OCI-LY1 (cell line): Measurements from ENCODE around the gene LRRC25.

Source experiments
- H2AFZ ChIP-seq: fragments of 200-600 bp; sonication (generic), shearing (Covaris generic); 2 replicates; pipeline ENCODE4 v1.6.0; 2014; ENCODE audit warnings: antibody characterized with exemption, mild to moderate bottlenecking, low read length
- H3F3A ChIP-seq: fragments of 200-600 bp; sonication (generic), shearing (Covaris generic); 2 replicates; pipeline ENCODE4 v1.6.0; 2014; ENCODE audit warnings: mild to moderate bottlenecking, antibody characterized with exemption, low read length, moderate library complexity; ENCODE audit not compliant: insufficient read depth
- H3K27ac ChIP-seq: fragments of 200-600 bp; sonication (generic); 2 replicates; pipeline ENCODE4 v1.5.1; 2014; ENCODE audit warnings: low read length, mixed run types, mild to moderate bottlenecking, low read depth; ENCODE audit not compliant: poor library complexity, severe bottlenecking
- H3K27me3 ChIP-seq: fragments of 200-600 bp; sonication (generic); 2 replicates; pipeline ENCODE4 v1.6.0; 2014; ENCODE audit warnings: antibody characterized with exemption, mild to moderate bottlenecking, low read length, moderate library complexity; ENCODE audit not compliant: insufficient read depth
- H3K36me3 ChIP-seq: fragments of 200-600 bp; sonication (generic); 2 replicates; pipeline ENCODE4 v1.6.1; 2014; ENCODE audit warnings: mild to moderate bottlenecking, antibody characterized with exemption, low read length, moderate library complexity, mixed read lengths; ENCODE audit not compliant: insufficient read depth
- H3K4me1 ChIP-seq: fragments of 200-600 bp; sonication (generic); 2 replicates; pipeline ENCODE4 v1.5.1; 2014; ENCODE audit warnings: mild to moderate bottlenecking, low read length, moderate library complexity; ENCODE audit not compliant: insufficient read depth, severe bottlenecking
- H3K4me2 ChIP-seq: fragments of 200-600 bp; sonication (generic), shearing (Covaris generic); 2 replicates; pipeline ENCODE4 v1.6.1; 2014; ENCODE audit warnings: low read length
- H3K4me3 ChIP-seq: fragments of 200-600 bp; sonication (generic); 2 replicates; pipeline ENCODE4 v1.5.1; 2014; ENCODE audit warnings: low read length, low read depth, mild to moderate bottlenecking, mixed read lengths; ENCODE audit not compliant: poor library complexity, severe bottlenecking
- H3K79me2 ChIP-seq: fragments of 200-600 bp; shearing (Covaris generic); 2 replicates; pipeline ENCODE4 v1.6.1; 2016; ENCODE audit warnings: mixed run types, low read length, mixed read lengths; ENCODE audit not compliant: insufficient read depth
- H3K9ac ChIP-seq: fragments of 200-600 bp; sonication (generic), shearing (Covaris generic); 2 replicates; pipeline ENCODE4 v1.6.1; 2014; ENCODE audit warnings: mild to moderate bottlenecking, low read length, mixed read lengths
- H3K9me2 ChIP-seq: fragments of 200-600 bp; sonication (generic), shearing (Covaris generic); 2 replicates; pipeline ENCODE4 v1.6.1; 2014; ENCODE audit warnings: low read depth, mild to moderate bottlenecking, low read length, mixed read lengths
- H3K9me3 ChIP-seq: fragments of 200-600 bp; shearing (Covaris generic); 2 replicates; pipeline ENCODE4 v1.6.1; 2014; ENCODE audit warnings: low read length, mixed read lengths
- H4K20me1 ChIP-seq: fragments of 200-600 bp; sonication (generic), shearing (Covaris generic); 2 replicates; pipeline ENCODE4 v1.6.0; 2016; ENCODE audit warnings: mild to moderate bottlenecking, low read length; ENCODE audit not compliant: insufficient read depth
- EZH2 ChIP-seq: fragments of 200-600 bp; sonication (generic), shearing (Covaris generic); IDR thresholded peaks from 2 replicates; pipeline ENCODE4 v1.8.0; 2017; ENCODE audit warnings: borderline replicate concordance, mixed run types, mild to moderate bottlenecking, antibody characterized with exemption, low read length, moderate library complexity, mixed read lengths
- TF ChIP-seq, protein P1 (sequence below): fragments of 200-600 bp; sonication (generic), shearing (Covaris generic); IDR thresholded peaks from 2 replicates; pipeline ENCODE4 v1.5.1; 2017; ENCODE audit warnings: mild to moderate bottlenecking, antibody characterized with exemption, low read length, moderate library complexity, mixed read lengths

LRRC25 gene

DNA sequence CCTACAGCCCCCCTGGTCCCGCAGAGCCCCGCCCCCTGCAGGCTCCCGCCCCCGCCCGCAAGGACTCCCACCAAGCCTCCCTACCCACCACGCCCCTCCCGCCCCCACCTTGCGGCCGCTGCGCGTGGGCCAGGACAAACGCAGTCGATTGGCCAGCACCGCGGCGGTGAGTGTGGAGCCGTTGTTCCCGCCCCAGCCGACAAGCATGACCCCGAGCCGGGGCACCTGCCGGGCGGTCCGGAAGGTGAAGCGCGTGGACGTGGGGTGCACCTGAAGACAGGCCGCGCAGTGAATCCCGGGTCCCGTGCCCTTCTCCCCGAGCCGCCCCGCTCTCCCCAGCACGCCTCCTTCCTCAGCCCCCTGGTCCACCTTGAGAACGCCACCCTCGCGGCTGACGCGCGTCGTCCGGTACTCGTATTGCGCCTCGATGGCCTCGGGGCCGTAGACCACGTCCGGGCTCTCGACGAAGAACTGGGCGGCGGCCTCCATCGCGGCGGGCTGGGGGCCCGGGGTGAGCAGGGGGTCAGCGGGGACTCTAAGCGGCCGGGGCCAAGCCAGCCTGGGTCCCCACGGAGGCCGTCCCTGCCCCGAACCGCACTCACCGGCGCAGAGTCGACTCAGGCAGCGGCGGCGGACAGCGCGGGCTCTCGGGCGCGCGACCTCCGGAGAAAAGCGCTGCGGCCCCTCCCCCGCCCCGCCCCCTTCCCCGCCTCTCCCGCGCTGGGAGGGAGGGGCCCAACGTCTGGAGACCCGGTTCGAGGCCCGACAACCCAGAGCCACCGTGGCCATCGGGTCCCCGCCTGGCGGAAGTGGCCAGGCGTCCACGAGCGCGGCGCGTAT, 40.3 kb upstream of the LRRC25 start, which contains the start of gene ISYNA1:
Gene ISYNA1, minus strand, starts transcription at position 643 of the 840 bp plus-strand sequence. Its CDS starts 154 bp downstream, at position 489.
- Histone ChIP-seq H4K20me1 (no peaks in the 10 kb centered on the region), H3K9me2 (no peaks in the 10 kb centered on the region), H3K27me3 (no peaks in the 10 kb centered on the region), H3K4me2 (peak within 1 kb of the TSS; percentile 62), H3K9me3 (no peaks in the 10 kb centered on the region), H3K79me2 (no peaks in the 10 kb centered on the region), H3K9ac (peak within 1 kb of the TSS; percentile 64), H3K4me3 (peak within 1 kb of the TSS; percentile 56), H3K36me3 (no peaks in the 10 kb centered on the region; the same call in 1 of the 2 replicates), H3F3A (0 out of 2 replicates have a peak, but pooled peaks cover 2% of the 10 kb centered on the region), H3K4me1 (peaks cover 26% of the 10 kb centered on the region), H2AFZ (no peak within 1 kb of the TSS), H3K27ac (peak within 1 kb of the TSS; percentile 33)
- TF ChIP-seq EZH2 = no peak
- TF ChIP-seq, protein P1, sequence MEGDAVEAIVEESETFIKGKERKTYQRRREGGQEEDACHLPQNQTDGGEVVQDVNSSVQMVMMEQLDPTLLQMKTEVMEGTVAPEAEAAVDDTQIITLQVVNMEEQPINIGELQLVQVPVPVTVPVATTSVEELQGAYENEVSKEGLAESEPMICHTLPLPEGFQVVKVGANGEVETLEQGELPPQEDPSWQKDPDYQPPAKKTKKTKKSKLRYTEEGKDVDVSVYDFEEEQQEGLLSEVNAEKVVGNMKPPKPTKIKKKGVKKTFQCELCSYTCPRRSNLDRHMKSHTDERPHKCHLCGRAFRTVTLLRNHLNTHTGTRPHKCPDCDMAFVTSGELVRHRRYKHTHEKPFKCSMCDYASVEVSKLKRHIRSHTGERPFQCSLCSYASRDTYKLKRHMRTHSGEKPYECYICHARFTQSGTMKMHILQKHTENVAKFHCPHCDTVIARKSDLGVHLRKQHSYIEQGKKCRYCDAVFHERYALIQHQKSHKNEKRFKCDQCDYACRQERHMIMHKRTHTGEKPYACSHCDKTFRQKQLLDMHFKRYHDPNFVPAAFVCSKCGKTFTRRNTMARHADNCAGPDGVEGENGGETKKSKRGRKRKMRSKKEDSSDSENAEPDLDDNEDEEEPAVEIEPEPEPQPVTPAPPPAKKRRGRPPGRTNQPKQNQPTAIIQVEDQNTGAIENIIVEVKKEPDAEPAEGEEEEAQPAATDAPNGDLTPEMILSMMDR = no peak

DNA sequence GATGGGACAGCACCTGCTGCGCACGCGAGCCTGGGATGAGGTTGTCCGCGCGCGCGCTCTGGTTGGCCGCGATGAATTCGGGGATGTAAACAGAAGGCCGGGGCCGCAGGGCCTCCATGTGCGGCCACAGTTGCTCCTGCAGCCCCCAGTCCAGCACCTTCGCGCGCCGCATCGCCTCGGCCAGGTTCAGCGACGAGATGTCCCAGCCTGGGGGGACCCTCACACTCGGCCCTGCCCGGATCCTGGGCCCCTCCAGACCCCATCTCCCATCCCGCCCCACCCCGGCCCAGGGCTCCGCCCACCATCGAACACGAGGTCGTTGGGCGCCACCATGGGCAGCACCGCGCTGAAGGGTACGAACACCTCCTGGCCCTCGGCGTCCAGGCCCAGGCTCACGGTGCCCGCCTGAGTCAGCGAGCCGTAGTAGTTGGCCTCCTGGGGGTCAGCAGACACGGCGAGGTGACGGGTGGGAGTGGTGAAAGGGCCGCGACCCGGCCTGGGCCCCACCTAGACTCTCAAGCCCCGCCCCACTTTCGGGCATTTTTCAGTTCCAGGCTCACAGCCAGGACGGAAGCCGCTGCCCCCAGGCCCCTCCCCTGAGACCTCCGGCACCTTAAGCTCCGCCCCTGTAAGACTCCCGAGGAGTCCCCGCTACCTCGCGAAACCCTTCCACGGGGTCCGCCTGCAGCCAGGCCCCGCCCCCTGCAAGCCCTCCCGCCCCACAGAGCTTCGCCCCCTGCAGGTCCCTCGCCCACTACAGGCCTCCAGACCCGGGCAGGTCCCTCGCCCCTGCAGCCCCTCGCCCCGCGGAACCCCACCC, 39.5 kb upstream of the LRRC25 start:
- H3K9me2 ChIP-seq = no peaks in the 10 kb centered on the region
- peak overlapping the region; percentile 62 for H3K4me2 ChIP-seq
- peak overlapping the region; percentile 56 for H3K4me3 ChIP-seq
- peaks cover 28% of the 10 kb centered on the region for H3K4me1 ChIP-seq
- no peaks in the 10 kb centered on the region for H3K36me3 ChIP-seq
- no peaks in the 10 kb centered on the region for H3F3A ChIP-seq
- H4K20me1 ChIP-seq = no peaks in the 10 kb centered on the region
- H3K27me3 ChIP-seq = no peaks in the 10 kb centered on the region
- no peak overlapping the region for H3K27ac ChIP-seq
- H2AFZ ChIP-seq = no peak overlapping the region
- TF ChIP-seq, protein P1 = no peak
- TF ChIP-seq EZH2 = no peak
- H3K79me2 ChIP-seq = no peaks in the 10 kb centered on the region
- H3K9ac ChIP-seq = peak overlapping the region; percentile 16; the same call in 1 of the 2 replicates
- no peaks in the 10 kb centered on the region for H3K9me3 ChIP-seq

DNA sequence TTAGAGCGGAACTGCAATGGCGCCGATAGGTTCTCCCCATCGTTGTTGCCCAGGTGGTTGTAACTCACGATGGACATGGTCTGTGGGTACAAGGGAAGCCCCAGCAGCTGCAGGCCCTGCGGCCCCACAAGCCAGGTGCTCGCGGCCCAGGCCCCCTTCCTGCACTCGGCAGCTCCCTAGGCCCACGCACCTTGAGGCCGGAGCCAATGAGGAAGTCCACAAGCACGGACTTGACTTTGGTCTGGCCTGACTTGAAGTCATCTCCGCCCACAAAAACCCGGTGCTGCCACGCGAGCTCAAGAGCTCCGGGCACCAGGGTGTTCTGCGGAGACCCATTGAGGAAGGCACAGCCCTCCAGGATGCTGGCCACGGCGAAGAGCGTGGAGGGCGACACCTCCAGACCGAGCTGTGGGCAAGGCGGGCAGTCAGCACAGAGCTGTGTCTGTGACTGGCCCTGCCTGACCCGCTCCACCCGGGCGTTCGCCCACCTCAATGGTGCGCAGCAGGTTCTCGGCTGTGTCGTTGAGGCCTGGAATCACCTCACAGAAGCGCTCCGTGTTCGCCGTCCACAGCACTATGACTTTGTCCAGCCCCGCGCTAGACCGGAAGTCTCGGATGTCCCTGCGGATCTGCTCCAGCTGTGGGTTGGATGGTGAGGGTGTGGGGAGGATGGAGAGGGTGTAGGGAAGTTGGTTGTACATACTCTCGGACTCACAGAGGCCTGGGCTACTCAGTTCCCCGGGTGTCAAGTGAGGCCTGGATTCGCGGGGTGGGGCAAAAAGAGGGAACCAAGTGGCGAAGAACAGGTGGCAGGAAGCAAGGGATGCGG, 38.6 kb upstream of the LRRC25 start:
- TF ChIP-seq, protein P1 = no peak
- no peak for TF ChIP-seq EZH2
- no peak overlapping the region for H3K27ac ChIP-seq
- peak overlapping the region; percentile 62; the same call in 1 of the 2 replicates for H3K4me2 ChIP-seq
- H3K27me3 ChIP-seq = no peaks in the 10 kb centered on the region; the same call in 1 of the 2 replicates
- no peaks in the 10 kb centered on the region for H3K9me2 ChIP-seq
- no peaks in the 10 kb centered on the region for H4K20me1 ChIP-seq
- peak overlapping the region; percentile 56 for H3K4me3 ChIP-seq
- no peaks in the 10 kb centered on the region for H3F3A ChIP-seq
- no peak overlapping the region for H3K9ac ChIP-seq
- H2AFZ ChIP-seq = no peak overlapping the region
- no peaks in the 10 kb centered on the region for H3K79me2 ChIP-seq
- H3K4me1 ChIP-seq = peaks cover 28% of the 10 kb centered on the region
- H3K36me3 ChIP-seq = no peaks in the 10 kb centered on the region
- no peaks in the 10 kb centered on the region for H3K9me3 ChIP-seq
